GM23248 (cell line): Measurements from ENCODE around the gene URGCP.

ENCODE experiments used
- EZH2 ChIP-seq: fragments of 200-600 bp; sonication (generic); IDR thresholded peaks from 2 replicates; pipeline ENCODE4 v1.6.1; 2018; ENCODE audit warnings: antibody characterized with exemption, mild to moderate bottlenecking; ENCODE audit not compliant: insufficient read depth, poor library complexity, severe bottlenecking
- EZH2phosphoT487 ChIP-seq: fragments of 200-600 bp; sonication (generic); IDR thresholded peaks from 2 replicates; pipeline ENCODE4 v1.6.1; 2018; ENCODE audit warnings: antibody characterized with exemption, moderate library complexity, mild to moderate bottlenecking, low read depth; ENCODE audit not compliant: insufficient read depth

- TF ChIP-seq EZH2 (no peak), EZH2phosphoT487 (no peak)
Observed at GRCh38 chr7:43872406-43873110, 33.8 kb downstream of the URGCP start.
